ENCODE data around the gene PCDHA8. TPM values are rescaled to one million over a fixed set of nuclear protein-coding genes. Genes with fewer than 3 reads are reported as not detected.

PCDHA8 gene
- total and polyA plus RNA-seq, 9 of the 15 experiments (the other 6 are each of a cell fraction or from before 2014, with no cell fraction given), result not detected

- no peak for TF ChIP-seq MGA (IDR thresholded peaks at IDR 0.05)
- no peak for TF ChIP-seq NFXL1 (CRISPR knock-in tag; IDR thresholded peaks at IDR 0.05)
Measured at GRCh38 chr5:140796718-140797095, 44.3 kb upstream of the PCDHA8 start (continued).
